Measurements from ENCODE around the gene PARD3B.

PARD3B gene

GRCh38 chr2:204687776-204688175 is 142.5 kb downstream of the PARD3B start:
- H3K4me3 ChIP-seq (ENCODE audit: low read length): no peak overlapping the region
- DNase-seq (ENCODE audit: low read depth): peak; percentile 81
- TF ChIP-seq CTCF (conservative IDR thresholded peaks at IDR 0.05; ENCODE audit: low read depth, low read length): no peak

- no peak overlapping the region for H3K4me3 ChIP-seq (ENCODE audit: low read length)
- DNase-seq (ENCODE audit: low read depth): peak; percentile 79
- peak; percentile 82 for TF ChIP-seq CTCF (conservative IDR thresholded peaks at IDR 0.05; ENCODE audit: low read depth, low read length)
Observed at GRCh38 chr2:204691911-204692510, 146.7 kb downstream of the PARD3B start.

GRCh38 chr2:204692790-204693189 is 147.5 kb downstream of the PARD3B start:
- no peak overlapping the region for H3K4me3 ChIP-seq (ENCODE audit: low read length)
- no peak for TF ChIP-seq CTCF (conservative IDR thresholded peaks at IDR 0.05; ENCODE audit: low read depth, low read length)
- no peak for DNase-seq (ENCODE audit: low read depth)

GRCh38 chr2:204693262-204693661 is 148.0 kb downstream of the PARD3B start:
- no peak overlapping the region for H3K4me3 ChIP-seq (ENCODE audit: low read length)
- no peak for DNase-seq (ENCODE audit: low read depth)
- no peak for TF ChIP-seq CTCF (conservative IDR thresholded peaks at IDR 0.05; ENCODE audit: low read depth, low read length)

GRCh38 chr2:204695506-204695905 is 150.2 kb downstream of the PARD3B start:
- no peak for TF ChIP-seq CTCF (conservative IDR thresholded peaks at IDR 0.05; ENCODE audit: low read depth, low read length)
- DNase-seq (ENCODE audit: low read depth): no peak
- no peak overlapping the region for H3K4me3 ChIP-seq (ENCODE audit: low read length)

- TF ChIP-seq CTCF (conservative IDR thresholded peaks at IDR 0.05; ENCODE audit: low read depth, low read length): no peak
- DNase-seq (ENCODE audit: low read depth): no peak
Observed at GRCh38 chr2:204696124-204696523, 150.8 kb downstream of the PARD3B start.

GRCh38 chr2:204705243-204705932 is 160.1 kb downstream of the PARD3B start:
- DNase-seq (ENCODE audit: low read depth): no peak
- H3K4me3 ChIP-seq (ENCODE audit: low read length): no peak overlapping the region
- TF ChIP-seq CTCF (conservative IDR thresholded peaks at IDR 0.05; ENCODE audit: low read depth, low read length): no peak

More at GRCh38 chr2:204696124-204696523, 150.8 kb downstream of the PARD3B start:
- no peak overlapping the region for H3K4me3 ChIP-seq (ENCODE audit: low read length)

All from retinal pigment epithelial cell (primary cell).